DOHH2 (cell line): ENCODE data around the gene MAGEA9B.

ENCODE experiments used
- CTCF ChIP-seq: fragments of 200-600 bp; sonication (generic); IDR thresholded peaks from one replicate; pipeline ENCODE4 v1.5.1; 2014; ENCODE audit warnings: antibody characterized with exemption, mild to moderate bottlenecking, low read depth, low read length; ENCODE audit not compliant: poor library complexity, severe bottlenecking
- EZH2phosphoT487 ChIP-seq: fragments of 200-600 bp; sonication (generic); IDR thresholded peaks from 2 replicates; pipeline ENCODE4 v1.6.1; 2017; ENCODE audit warnings: borderline replicate concordance, mild to moderate bottlenecking, antibody characterized with exemption, low read length, moderate library complexity, mixed read lengths

GRCh38 chrX:149628280-149628679 is 41.0 kb upstream of the MAGEA9B start:
- no peak for TF ChIP-seq CTCF
- no peak for TF ChIP-seq EZH2phosphoT487
